WTC11 (cell line): ENCODE data around the gene CNTNAP2.

Experiments
- GABPB1 ChIP-seq: sonication (generic); formaldehyde crosslinking; IDR thresholded peaks from 2 replicates; pipeline ENCODE4 v1.8.1; 2023; ENCODE audit warnings: mild to moderate bottlenecking, missing genetic modification reagents
- JAZF1 ChIP-seq: fragments of 250-450 bp; sonication (Bioruptor Pico); IDR thresholded peaks from 2 replicates; pipeline ENCODE4 v1.9.0; 2021; ENCODE audit warnings: moderate library complexity, mild to moderate bottlenecking, inconsistent platforms
- ZNF423 ChIP-seq: fragments of 250-450 bp; sonication (Bioruptor Pico); IDR thresholded peaks from 2 replicates; pipeline ENCODE4 v2.1.2; 2022; ENCODE audit warnings: mild to moderate bottlenecking, moderate library complexity
- TF ChIP-seq, protein P1 (sequence below): fragments of 200-600 bp; IDR thresholded peaks from 2 replicates; pipeline ENCODE4 v1.8.0; 2022; ENCODE audit warnings: antibody characterized with exemption
- TF ChIP-seq, protein P2 (sequence below): sonication (generic); formaldehyde crosslinking; IDR thresholded peaks from 2 replicates; pipeline ENCODE4 v1.8.0; 2022; ENCODE audit warnings: mild to moderate bottlenecking, missing genetic modification reagents

- TF ChIP-seq, protein P1, sequence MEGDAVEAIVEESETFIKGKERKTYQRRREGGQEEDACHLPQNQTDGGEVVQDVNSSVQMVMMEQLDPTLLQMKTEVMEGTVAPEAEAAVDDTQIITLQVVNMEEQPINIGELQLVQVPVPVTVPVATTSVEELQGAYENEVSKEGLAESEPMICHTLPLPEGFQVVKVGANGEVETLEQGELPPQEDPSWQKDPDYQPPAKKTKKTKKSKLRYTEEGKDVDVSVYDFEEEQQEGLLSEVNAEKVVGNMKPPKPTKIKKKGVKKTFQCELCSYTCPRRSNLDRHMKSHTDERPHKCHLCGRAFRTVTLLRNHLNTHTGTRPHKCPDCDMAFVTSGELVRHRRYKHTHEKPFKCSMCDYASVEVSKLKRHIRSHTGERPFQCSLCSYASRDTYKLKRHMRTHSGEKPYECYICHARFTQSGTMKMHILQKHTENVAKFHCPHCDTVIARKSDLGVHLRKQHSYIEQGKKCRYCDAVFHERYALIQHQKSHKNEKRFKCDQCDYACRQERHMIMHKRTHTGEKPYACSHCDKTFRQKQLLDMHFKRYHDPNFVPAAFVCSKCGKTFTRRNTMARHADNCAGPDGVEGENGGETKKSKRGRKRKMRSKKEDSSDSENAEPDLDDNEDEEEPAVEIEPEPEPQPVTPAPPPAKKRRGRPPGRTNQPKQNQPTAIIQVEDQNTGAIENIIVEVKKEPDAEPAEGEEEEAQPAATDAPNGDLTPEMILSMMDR: no peak
- TF ChIP-seq JAZF1 (CRISPR knock-in tag) (no peak), GABPB1 (CRISPR knock-in tag) (no peak), ZNF423 (no peak)
- TF ChIP-seq, protein P2, sequence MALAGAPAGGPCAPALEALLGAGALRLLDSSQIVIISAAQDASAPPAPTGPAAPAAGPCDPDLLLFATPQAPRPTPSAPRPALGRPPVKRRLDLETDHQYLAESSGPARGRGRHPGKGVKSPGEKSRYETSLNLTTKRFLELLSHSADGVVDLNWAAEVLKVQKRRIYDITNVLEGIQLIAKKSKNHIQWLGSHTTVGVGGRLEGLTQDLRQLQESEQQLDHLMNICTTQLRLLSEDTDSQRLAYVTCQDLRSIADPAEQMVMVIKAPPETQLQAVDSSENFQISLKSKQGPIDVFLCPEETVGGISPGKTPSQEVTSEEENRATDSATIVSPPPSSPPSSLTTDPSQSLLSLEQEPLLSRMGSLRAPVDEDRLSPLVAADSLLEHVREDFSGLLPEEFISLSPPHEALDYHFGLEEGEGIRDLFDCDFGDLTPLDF (CRISPR knock-in tag): no peak
Observed at GRCh38 chr7:147071536-147071935, 954.9 kb downstream of the CNTNAP2 start.
